GM18907 (cell line): ENCODE results near the gene USP40.
A peak's percentile ranks its signal among the peaks of the same experiment; 100 is the strongest.
"Not testable (repeated sequence)": the region's sequence is repeated elsewhere in the genome, so short reads cannot be mapped to it uniquely, and the experiment has no call there.

Source experiments
- ATAC-seq: cut with Tn5 transposase; IDR thresholded peaks from one replicate; pipeline ENCODE4 v1.9.1; 2021; ENCODE audit warnings: mild to moderate bottlenecking, moderate library complexity; ENCODE audit not compliant: unreplicated experiment

USP40 gene

DNA sequence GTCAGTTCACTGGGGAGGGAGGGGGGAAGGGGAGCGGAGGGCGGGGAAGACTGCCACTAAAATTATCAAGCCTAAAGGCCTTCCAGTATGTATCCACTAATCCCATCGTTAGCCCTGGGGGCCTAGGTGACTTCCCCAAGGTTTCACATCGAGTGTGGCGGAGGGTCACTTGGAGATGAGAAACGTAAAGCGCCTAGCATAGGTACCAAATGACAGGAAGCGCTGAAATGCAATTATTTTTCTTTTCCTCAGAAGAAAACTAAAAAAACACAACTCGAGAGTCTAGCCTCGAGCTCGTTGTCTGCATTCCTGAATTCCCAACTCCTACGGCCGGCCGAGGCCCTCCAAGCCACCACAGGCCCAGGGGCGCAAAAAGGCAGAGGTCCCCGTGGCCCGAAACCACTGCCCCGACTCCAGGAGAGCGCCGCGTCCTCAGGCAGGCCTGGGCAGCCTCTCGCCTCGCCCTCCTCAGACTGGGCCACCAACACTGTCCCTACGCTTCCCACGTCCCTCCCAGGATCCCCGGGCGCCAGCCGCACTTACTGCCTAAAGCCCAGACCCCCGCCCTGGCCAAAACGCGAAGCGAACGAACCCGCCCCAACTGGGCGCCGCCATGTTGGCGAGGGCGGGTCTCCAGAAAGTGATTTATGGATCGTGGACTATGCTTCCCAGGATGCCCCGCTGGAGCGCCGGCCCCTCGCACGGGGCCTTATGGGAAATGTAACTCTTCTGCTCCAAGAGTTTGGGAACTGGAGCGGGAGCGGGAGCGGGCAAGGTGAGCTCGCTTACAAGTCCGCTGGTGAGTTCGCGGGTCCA lies at the start of gene USP40:
TSS of gene USP40 (minus strand) at position 642 of the 816 bp plus-strand sequence. CDS start 1,228 bp downstream, outside the sequence.
- peak; percentile 71 for ATAC-seq

- no peak for ATAC-seq
These were observed 44.7 kb upstream of the USP40 start for GRCh38 chr2:233611284-233611683.

DNA sequence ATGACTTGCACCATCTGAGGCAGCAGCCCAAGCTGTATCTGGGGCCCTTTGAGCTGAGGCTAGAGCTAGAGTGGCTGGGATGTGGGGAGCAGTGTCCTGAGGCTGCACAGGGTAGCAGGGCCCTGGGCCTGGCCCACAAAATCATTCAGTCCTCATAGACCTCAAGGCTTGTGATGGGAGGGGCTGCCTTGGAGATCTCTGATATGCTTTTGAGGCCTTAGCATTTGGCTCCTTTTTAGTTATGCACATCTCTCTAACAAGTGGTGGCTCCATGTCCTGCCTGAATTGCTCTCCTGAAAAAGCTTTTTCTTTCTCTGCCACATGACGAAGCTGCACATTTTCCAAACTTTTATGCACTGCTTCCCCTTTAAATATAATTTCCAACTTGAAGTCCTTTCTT lies 39.1 kb upstream of the USP40 start:
- ATAC-seq = no peak

- no peak for ATAC-seq
These were observed 38.2 kb upstream of the USP40 start for GRCh38 chr2:233604826-233605225.

- ATAC-seq = no peak
These were observed 36.9 kb upstream of the USP40 start for GRCh38 chr2:233603520-233603919.

DNA sequence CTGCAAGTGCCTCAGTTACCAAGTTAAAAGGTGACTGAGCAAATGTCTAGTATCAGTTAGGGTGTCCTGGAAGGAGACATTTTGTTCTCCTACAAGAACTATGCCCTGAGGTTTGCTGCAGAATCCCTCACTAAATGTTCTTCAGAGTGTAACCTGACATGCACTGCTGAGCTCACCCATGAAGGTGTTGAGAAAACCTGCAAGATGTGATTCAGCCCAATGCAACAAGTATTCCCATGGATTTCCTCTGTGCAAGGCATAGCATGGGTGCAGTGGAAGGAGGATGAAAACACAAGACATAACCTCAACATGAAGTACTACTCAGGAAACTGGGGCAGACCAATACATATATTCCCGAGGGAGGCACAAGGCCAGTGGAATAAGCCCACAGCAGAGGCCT lies 35.5 kb upstream of the USP40 start:
- ATAC-seq = no peak

DNA sequence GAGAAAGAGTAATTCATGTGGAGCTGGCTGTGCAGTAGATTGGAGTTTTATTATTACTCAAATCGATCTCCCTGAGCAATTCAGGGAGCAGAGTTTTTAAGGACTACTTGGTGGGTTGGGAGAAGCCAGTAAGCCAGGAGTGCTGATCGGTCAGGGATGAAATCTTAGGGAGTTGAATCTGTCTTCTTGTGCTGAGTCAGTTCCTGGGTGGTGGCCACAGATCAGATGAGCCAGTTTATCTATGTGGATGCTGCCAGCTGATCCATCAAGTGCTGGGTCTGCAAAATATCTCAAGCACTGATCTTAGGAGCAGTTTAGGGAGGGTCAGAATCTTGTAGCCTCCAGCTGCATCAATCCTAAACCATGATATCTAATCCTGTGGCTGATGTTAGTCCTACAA lies 33.8 kb upstream of the USP40 start:
- no peak for ATAC-seq

DNA sequence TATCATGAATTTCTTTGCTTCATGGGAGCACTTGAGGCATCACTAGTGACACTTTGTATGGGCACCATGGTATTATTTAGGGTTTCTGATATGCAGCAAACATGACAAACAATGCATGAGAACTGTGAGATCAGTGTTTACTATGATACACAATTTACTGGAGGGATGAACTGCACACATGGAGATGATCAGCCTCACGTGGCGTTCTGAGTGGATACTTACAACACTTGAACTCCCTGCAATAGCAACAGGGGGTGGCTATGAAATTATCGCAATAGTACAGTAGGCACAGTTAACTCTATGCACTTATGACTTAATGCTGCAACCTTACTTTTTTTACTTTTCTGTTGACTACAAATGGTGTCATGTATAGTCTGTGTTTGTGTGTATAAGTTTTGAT lies 32.4 kb upstream of the USP40 start:
- no peak for ATAC-seq

- no peak for ATAC-seq
These were observed 30.9 kb upstream of the USP40 start for GRCh38 chr2:233597522-233597921.

GRCh38 chr2:233593201-233593600 lies 26.6 kb upstream of the USP40 start:
- no peak for ATAC-seq

- ATAC-seq = not testable (repeated sequence)
These were observed 26.1 kb upstream of the USP40 start for GRCh38 chr2:233592706-233593105.

DNA sequence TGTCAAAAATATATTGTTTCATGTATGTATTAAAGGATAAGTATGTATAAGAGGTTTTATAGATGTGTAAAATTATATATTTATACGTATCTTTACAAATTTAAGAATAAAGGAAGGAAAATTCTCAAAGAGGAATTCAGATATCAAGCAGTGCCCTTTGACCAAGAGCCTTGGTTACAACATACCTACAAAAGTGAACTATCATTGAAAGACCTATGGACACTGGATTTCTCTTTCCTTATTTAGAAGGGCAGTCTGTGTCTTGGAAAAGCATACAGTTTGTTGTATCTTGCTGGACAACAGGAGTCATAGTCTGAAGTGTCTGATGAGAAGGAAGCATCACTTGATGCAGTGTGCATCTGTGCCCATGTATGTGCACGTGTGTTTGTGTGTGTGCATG lies 21.8 kb upstream of the USP40 start:
- ATAC-seq = no peak

DNA sequence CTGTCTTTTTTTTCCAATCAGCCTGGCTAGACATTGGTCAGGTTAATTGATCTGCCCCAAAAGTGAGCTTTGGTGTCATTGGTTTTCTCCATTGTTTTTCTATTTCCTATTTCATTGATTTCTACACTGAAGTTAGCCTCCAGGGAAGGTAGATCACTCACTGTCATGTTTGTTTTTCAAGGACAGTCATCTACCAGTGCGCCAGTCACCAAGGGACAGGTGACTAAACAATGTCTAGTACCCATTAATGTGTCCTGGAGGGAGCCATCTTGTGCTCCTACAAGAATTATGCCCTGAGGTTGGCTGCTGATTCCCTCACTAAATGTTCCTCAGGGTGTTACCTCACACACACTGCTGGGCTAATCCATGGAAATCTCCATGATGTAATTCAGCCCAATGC lies 17.6 kb upstream of the USP40 start:
- ATAC-seq = no peak

- not testable (repeated sequence) for ATAC-seq
These were observed 16.8 kb upstream of the USP40 start for GRCh38 chr2:233583217-233583965.

DNA sequence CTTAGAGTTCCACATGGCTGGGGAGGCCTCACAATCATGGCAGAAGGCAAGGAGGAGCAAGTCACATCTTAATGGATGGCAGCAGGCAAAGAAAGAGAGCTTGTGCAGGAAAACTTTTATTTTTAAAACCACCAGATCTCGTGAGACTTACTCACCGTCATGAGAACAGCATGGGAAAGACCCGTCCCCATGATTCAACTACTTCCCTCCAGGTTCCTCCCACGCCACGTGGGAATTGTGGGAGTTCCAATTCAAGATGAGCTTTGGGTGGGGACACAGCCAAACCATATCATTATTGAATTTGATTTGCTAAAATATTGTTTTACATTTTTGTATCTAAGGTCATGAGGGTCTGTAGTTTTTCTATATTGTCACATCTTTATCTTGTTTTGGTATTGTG lies 10.8 kb upstream of the USP40 start:
- not testable (repeated sequence) for ATAC-seq

GRCh38 chr2:233572468-233572867 lies 5.9 kb upstream of the USP40 start:
- no peak for ATAC-seq

DNA sequence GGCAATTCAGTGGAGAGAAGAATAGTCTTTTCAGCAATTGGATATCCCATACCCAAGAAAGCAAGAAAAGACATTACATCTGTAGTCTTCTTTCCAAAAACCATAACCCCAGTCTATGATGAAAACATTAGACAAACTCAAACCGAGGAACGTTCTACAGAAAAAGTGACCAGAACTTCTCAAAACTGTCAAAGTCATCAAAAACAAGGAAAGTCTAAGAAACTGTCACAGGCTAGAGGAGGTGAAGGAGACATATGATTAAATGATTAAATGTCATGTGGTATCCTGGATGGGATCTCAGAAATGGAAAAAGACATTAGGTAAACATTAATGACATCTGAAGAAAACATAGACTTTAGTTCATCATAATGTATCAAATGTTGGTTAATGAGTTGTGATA lies 4.9 kb upstream of the USP40 start:
- no peak for ATAC-seq

DNA sequence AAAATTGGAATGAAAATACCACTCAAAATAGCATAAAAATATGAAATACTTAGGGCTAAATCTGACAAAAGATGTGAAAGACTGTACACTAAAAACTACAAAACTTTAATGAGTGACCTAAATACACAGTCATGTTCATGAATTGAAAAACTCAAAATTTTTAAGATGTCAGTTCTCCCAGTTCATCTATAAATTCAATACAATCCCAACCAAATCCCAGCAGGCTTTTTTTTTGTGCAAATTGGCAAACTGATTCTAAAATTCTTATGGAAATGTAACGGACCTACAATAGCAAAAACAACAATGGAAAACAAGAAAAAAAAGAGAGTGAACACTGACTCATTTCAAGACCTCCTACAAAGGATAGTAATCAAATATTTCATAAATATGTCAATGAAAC lies 4.4 kb upstream of the USP40 start:
- no peak for ATAC-seq

DNA sequence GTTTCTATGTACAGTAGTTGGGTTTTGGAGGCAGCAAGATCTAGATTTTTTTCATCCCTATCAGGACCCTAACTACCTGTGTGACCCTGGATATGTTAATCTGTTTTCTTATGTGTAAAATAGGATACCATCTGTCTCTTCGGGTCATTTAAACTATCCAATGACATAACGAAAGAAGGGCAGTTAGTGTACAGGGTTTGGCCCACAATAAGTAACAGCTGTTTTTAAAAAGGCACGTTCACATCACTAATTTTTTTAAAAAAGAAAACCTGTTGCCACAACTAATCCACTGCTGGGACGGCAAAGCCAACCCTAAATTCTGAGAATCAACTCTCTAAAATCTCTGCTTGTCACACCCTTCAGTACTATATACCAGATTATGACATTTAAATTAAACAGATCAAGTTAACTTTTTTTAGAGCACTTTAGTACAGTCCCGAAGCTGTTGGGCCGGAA lies 869 bp downstream of the USP40 start:
- ATAC-seq = peak; percentile 15

- no peak for ATAC-seq
These were observed 2.7 kb downstream of the USP40 start for GRCh38 chr2:233563663-233564430.
